Activated CD4-positive, alpha-beta T cell treated with anti-CD3 and anti-CD28 coated beads, Interleukin-2, Interleukin-4, amounts not matched to agents 100 ng/mL and 50 ng/mL, durations not matched to agents 16 hours and 8 hours (primary cell): ENCODE data around the gene AIDA.

Experiments used
- DNase-seq: peaks from one replicate; pipeline ENCODE4 v3.0.0-alpha.2; 2020; ENCODE audit warnings: low spot score

AIDA gene

DNA sequence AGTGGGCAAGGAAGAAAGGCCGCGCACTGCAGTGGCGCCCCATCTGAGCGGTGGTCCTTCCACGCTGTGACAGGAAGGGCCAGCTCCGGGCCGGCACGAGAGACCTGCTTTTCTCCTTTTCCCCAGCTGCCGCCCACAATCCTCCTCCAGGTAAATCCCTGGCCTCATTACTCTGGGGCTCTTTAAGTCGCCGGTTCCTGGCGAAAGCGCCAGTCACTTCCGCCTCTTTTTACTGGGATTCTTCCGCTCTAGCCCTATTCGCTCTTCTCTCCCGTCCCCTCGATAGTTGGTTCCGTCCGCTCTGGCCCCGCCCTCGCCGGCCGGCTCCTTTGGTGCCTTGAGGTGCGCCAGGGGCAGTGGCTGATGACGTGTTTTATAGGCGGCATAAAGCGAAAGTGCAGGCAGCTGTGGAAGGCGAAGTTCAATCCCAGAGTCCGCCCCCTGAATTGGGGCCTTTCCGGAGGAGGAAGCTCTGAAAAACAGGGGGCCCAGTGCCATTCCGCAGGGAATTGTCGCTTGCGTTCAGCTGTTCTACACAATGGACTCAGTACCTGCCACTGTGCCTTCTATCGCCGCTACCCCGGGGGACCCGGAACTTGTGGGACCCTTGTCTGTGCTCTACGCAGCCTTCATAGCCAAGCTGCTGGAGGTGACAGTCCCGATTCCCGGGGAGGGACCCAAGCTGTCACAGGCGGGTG, 68.2 kb downstream of the AIDA start:
- DNase-seq: peak; percentile 97

DNA sequence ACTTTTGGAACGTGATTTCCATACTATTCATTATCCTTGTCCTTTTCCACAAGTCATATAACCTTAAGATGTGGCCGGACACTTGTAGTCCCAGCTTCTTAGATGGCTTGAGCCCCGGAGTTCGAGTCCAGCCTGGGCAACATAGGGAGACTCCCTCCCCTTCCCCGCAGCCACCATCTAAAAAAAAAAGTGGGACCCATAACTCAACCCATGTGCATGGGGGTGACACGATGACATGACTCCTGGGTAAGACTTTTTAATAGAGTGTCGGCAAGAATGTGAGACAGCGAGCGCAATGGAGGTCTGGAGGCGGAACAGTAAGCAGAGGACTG, 68.7 kb downstream of the AIDA start:
- DNase-seq: no peak

DNA sequence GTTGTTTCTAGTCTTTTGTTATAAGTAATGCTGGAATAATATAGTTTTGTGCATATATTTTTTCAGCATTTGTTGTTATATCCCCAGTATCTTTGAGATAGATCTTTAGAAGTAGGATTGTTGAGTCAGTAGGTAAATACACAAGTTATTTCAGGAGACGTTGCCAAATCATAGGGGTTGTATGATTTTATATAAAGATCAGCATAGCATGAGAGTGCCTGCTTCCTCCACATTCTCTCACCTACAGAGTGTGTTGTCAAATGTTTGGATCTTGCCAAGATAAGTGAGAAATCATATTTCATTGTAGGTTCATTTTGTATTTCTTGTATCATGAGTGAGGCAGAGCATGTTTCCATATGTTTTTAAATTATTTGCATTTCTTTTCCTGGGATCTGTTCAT, 69.8 kb downstream of the AIDA start:
- no peak for DNase-seq

DNA sequence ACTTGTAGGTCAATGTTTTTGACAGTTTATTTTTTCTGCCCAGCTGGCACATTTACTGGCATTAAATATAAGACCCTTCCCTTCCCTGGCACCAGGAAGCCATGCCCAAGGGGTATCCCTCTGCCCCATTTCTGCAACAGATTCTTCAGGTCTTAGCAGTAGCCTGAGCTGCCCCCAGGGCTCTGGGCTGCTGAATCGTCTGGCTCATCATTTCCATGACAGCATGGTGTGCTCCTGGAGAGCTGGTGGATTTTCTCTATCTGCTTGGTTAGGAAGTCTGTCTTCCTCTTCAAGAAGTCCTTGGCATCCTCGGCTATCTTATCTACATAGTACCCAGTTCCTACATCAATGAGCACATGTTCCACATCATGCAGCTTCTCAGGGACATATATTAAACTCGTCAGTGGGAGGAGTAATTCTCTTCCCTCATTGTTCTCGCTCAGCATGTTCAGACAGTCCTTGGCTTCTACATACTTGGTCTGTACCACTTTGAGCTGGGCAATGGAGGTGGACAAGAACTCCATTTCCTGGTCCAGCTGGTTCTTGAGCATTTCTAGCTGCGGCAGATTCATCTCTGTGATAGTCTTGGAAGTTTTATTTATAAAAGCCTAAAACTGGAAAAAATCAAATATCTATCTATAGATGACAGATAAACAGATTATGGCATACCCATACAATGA, 70.9 kb downstream of the AIDA start:
- DNase-seq: no peak

DNA sequence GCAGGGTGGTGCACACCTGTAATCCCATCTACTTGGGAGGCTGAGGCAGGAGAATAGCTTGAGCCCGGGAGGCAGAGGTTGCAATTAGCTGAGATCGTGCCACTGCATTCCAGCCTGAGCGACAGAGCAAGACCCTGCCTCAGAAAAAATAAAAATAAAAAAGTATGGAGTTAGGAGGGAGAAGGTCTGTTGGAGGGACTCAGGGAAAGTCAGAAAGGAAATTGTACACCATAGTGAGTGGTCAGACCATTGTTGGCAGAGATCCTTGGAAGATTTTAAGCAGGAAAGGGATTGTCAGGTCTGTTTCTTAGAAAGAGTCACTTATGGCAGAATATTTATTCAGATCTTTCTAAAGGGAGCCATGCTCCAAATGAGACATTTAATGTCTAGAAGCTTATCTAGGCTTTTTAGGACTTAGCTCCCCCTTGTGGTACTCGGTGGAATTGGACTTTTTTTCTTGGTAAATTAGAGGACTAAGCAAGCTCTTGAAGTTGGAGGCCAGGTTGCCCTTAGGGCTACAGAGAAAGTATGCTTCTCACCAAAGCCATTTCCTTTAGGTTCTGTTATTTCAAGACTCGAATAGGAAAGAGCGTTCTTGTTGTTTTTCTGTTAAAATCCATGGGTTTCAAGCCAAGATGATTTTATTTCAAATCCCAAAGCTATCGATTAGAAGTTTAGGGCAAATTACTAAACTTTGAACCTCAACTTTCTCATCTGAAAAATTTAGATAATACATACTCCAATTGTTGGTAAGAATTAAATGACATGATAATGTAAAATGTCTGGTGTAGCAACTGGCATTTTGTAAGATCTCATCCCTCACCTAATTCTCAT, 77.9 kb downstream of the AIDA start:
- DNase-seq: peak; percentile 81

DNA sequence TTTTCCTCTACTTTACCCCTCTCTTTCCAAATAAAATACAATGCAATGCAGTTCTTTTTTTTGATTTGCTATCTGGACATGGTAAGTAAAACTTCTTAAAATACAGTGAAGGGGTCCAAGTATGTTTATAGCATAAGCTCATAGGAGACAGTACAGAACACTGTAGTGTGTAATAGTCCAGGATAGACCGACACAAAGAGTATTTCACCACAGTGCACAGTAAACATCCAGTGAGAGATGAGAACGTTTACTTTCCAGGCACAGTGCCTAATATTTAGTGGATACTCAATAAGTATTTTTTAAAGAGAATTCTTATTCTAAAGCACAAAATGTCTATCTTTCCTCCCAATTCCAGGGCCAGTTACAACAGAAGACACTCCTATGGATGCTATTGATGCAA, 79.5 kb downstream of the AIDA start:
- DNase-seq: no peak

DNA sequence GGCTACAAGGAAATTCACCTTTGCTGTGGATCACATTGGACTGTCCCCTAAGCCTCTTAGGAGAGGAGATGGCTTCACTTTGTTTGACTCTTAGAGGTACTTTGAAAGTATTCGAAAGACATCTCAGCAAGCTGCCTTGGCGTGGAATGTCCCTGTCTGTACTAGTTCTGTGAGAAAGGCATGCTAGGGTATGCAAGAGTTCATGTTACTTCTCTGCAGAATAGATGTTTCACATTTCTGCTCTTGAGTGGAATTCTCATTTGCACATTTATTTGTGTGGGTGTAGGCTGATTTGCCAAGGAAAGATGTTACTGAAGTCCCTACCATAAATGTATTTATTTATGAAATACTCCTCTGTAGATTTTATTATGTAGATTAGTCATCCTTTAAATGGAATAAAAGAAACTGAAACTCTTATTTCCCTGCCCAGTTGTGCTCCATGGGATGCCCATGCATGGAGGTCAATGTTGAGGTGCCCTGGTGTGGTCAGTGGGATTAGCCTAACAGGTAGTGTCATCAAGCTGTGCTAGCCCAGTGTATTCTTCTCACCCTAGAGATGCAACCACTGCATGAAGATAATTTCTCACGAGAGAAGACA, 80.6 kb downstream of the AIDA start:
- no peak for DNase-seq

DNA sequence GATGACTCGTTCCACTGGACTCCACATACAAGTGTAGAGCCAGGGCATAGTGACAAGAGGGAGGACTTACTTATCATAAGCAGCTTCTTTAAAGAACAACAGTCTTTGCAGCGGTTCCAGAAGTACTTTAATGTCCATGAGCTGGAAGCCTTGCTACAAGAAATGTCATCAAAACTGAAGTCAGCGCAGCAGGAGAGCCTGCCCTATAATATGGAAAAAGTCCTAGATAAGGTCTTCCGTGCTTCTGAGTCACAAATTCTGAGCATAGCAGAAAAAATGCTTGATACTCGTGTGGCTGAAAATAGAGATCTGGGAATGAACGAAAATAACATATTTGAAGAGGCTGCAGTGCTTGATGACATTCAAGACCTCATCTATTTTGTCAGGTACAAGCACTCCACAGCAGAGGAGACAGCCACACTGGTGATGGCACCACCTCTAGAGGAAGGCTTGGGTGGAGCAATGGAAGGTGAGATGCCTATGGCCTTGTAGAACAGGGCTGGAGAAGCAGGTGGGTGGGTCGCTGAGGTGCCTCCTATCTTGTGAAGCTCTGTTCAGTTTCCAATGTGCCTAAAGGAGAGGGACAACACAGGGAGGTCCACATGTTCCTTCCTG, 82.3 kb downstream of the AIDA start:
- DNase-seq: no peak

DNA sequence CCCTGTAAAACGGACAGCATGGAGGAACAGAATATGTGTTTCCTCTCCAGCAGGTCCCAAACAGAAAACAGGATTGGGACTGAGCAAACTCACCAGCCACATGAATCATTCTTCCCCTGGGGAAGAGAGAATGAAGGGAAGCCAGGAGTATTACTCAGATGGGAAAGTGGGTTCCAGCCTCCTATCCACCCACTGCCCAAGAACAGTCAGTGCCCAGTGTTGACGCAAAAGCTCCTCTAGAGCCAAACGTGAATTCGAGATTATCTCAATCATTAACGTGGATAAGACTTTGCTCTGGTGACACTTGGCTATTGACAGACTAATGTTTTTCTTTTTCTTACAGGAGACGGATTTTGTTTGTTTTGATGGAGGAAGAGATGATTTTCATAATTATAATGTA, 85.1 kb downstream of the AIDA start:
- DNase-seq: no peak

DNA sequence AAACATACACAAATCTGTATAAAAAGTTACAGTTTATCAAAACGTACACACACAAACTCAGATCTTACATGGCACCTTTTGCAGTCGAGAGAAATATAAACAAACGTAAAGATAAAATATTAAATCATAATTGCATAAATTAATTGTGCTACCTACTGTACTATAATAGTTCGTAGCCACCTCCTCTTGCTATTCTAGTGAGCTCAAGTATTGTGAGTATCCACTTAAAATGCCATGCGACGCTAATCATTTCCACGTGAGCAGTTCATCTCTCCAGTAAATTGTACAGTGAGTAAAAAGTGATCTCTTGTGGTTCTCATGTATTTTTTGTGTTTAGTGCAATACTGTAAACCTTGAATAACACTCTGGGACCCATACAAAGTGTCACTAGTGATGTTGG, 88.1 kb downstream of the AIDA start:
- no peak for DNase-seq

DNA sequence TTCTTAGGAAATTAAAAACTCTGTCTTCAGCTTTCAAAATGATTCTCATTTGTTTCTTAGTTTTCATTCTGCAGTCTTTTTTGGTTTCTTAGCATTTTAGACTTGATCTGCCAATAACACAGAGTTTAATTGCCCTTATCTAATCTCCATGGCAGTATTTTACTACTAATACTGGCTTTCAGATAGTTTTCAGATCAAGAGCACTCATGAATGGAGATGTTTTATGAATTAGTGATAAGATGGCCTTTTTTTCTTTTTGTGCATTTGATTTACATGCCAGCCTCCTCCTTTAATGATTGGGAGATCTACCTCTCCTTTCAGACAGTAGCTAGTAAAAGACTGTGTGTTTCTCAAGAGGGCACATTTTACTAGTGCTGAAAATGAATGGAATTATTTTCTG, 88.8 kb downstream of the AIDA start:
- no peak for DNase-seq

DNA sequence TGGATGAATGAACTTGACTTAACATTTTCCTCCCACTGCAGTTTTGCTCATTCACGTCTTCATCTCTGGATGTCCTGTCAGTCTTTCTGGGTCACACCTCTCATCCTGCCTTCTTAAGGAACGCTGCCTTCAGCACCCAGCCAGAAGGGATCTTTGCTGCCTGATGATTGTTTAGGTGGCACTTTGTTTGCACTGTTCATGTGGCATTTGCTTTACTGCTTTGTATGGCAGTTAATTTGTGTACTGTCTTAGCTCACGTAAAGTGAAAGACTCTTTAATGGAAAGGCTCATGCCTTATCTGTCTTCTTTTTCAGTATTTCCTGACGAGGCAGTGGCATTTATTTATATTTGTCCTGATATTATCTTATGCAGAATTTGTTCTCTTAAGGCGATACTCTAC, 89.5 kb downstream of the AIDA start:
- no peak for DNase-seq

DNA sequence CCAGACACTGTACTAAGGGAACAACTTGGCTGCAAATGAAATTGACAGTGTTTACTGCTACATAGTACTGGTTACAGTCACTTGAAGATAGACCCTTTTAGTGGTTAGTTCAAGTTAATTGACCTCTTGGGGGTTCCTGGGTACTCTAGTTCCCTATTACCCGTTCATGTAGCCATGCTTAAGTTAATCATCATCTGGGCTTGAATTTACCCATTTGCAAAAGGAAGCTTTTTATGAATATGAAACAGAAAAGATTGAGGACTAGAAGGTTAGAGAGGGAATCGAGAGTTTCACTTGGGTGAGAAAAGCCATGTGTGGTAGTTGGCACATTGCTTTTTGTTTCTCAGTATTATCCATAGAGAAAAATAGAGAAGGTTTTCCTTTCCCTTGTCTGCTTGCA, 91.7 kb downstream of the AIDA start:
- DNase-seq: no peak

DNA sequence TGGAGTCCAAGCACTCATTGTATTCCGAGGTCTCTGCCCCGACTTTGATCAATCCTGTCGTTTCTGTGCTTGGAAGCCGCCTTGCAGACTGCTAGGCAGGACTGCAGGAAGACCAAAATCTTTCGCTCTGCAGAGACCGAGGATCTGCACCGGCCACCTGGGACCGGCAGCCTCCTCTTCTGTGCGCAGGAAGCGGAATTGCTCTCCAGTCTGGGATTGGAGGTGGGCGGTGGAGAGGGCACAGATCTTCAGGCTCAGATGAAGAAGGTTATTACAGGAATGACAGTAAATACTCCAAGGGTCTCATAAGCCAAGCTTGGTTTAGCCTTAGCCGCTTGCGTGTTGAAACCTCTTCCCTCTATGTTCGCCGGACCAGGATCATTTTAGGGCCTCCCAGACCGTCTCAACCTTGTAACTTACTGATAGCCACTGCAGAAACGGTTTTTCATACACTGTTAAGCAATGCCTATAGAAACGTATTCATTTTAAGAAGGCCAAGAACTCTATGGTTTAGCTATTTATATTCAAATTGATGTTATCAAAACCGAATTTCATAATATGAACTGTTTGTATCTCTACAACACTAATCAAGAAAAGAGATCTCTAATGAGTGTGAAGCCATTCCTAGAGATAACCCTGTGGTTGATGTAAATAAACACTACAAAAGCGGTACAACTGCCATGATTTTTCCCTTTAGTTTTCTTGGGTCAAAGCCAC, 93.3 kb downstream of the AIDA start:
- no peak for DNase-seq
